ENCODE data around the gene PLEKHA6.

The PLEKHA6 gene

GRCh38 chr1:204380293-204380831 is 20.6 kb upstream of the PLEKHA6 start:
- Histone ChIP-seq H3K27ac (replicated peaks) (no peak overlapping the region), H3K27me3 (ENCODE audit: insufficient read depth, poor library complexity, severe bottlenecking) (peaks cover 32% of the 10 kb centered on the region), H3K4me3 (replicated peaks; ENCODE audit: insufficient read depth, low read length) (no peak overlapping the region)
- TF ChIP-seq CTCF (IDR thresholded peaks at IDR 0.05; ENCODE audit: insufficient read depth, low read length) = no peak
- no peak for TF ChIP-seq POLR2AphosphoS5 (IDR thresholded peaks at IDR 0.05; ENCODE audit: low read depth)
- TF ChIP-seq REST (IDR thresholded peaks at IDR 0.05; ENCODE audit: insufficient replicate concordance, low read depth) = no peak
- TF ChIP-seq SPI1 (IDR thresholded peaks at IDR 0.05; ENCODE audit: borderline replicate concordance, low read depth) = no peak
- no peak for TF ChIP-seq GABPA (IDR thresholded peaks at IDR 0.05; ENCODE audit: low read depth)
- DNase-seq (ENCODE audit: low read depth in 1 of 2, low spot score in 1 of 2) = no peak

GRCh38 chr1:204377800-204378668 is 18.3 kb upstream of the PLEKHA6 start:
- peak; percentile 32 to 47 for DNase-seq (ENCODE audit: low read depth in 1 of 2, low spot score in 1 of 2)
- TF ChIP-seq GABPA (IDR thresholded peaks at IDR 0.05; ENCODE audit: low read depth) = no peak
- no peak for TF ChIP-seq POLR2AphosphoS5 (IDR thresholded peaks at IDR 0.05; ENCODE audit: low read depth)
- TF ChIP-seq REST (IDR thresholded peaks at IDR 0.05; ENCODE audit: insufficient replicate concordance, low read depth) = no peak
- peak; percentile 91 for TF ChIP-seq SPI1 (IDR thresholded peaks at IDR 0.05; ENCODE audit: borderline replicate concordance, low read depth)
- no peak for TF ChIP-seq CTCF (IDR thresholded peaks at IDR 0.05; ENCODE audit: insufficient read depth, low read length)
- Histone ChIP-seq H3K27me3 (ENCODE audit: insufficient read depth, poor library complexity, severe bottlenecking) (peaks cover 39% of the 10 kb centered on the region), H3K4me3 (replicated peaks; ENCODE audit: insufficient read depth, low read length) (peak overlapping the region; percentile 34), H3K27ac (replicated peaks) (no peak overlapping the region)

GRCh38 chr1:204376919-204377799 is 17.4 kb upstream of the PLEKHA6 start:
- Histone ChIP-seq H3K27ac (replicated peaks) (no peak overlapping the region), H3K27me3 (ENCODE audit: insufficient read depth, poor library complexity, severe bottlenecking) (peaks cover 35% of the 10 kb centered on the region), H3K4me3 (replicated peaks; ENCODE audit: insufficient read depth, low read length) (peak overlapping the region; percentile 34)
- no peak for TF ChIP-seq REST (IDR thresholded peaks at IDR 0.05; ENCODE audit: insufficient replicate concordance, low read depth)
- TF ChIP-seq GABPA (IDR thresholded peaks at IDR 0.05; ENCODE audit: low read depth) = no peak
- no peak for TF ChIP-seq POLR2AphosphoS5 (IDR thresholded peaks at IDR 0.05; ENCODE audit: low read depth)
- no peak for TF ChIP-seq SPI1 (IDR thresholded peaks at IDR 0.05; ENCODE audit: borderline replicate concordance, low read depth)
- TF ChIP-seq CTCF (IDR thresholded peaks at IDR 0.05; ENCODE audit: insufficient read depth, low read length) = no peak
- no peak for DNase-seq (ENCODE audit: low read depth in 1 of 2, low spot score in 1 of 2)
